HFF-Myc (cell line): ENCODE results near the gene AKT2.

Experiments
- DNase-seq: peaks from one replicate; pipeline ENCODE4 v3.0.0-alpha.2; 2011; ENCODE audit warnings: low read depth; ENCODE audit errors: extremely low read depth
- H3K4me3 ChIP-seq: replicated peaks from 2 replicates; pipeline ENCODE4 v1.5.1; 2011; ENCODE audit warnings: low read depth, mild to moderate bottlenecking, control low read depth, low read length
- CTCF ChIP-seq: IDR thresholded peaks from 2 replicates; pipeline ENCODE4 v1.5.1; 2012; ENCODE audit warnings: mild to moderate bottlenecking, low read depth, low read length, control low read depth; ENCODE audit errors: missing control alignments

The AKT2 gene

GRCh38 chr19:40214936-40215335, 70.2 kb downstream of the AKT2 start:
- no peak for DNase-seq
- no peak overlapping the region for H3K4me3 ChIP-seq
- no peak for TF ChIP-seq CTCF

GRCh38 chr19:40213882-40214570, 71.1 kb downstream of the AKT2 start:
- no peak for DNase-seq
- no peak overlapping the region for H3K4me3 ChIP-seq
- TF ChIP-seq CTCF, result no peak

GRCh38 chr19:40213251-40213829, 71.8 kb downstream of the AKT2 start:
- TF ChIP-seq CTCF, result no peak
- no peak overlapping the region for H3K4me3 ChIP-seq
- DNase-seq, result no peak

GRCh38 chr19:40210889-40211288, 74.3 kb downstream of the AKT2 start:
- TF ChIP-seq CTCF, result no peak
- H3K4me3 ChIP-seq, result no peak overlapping the region
- no peak for DNase-seq

- TF ChIP-seq CTCF, result no peak
Measured at GRCh38 chr19:40208602-40209001, 76.5 kb downstream of the AKT2 start.

GRCh38 chr19:40205760-40206159, 79.4 kb downstream of the AKT2 start:
- no peak for DNase-seq
- no peak for TF ChIP-seq CTCF
- no peak overlapping the region for H3K4me3 ChIP-seq

More at GRCh38 chr19:40208602-40209001, 76.5 kb downstream of the AKT2 start:
- H3K4me3 ChIP-seq, result no peak overlapping the region
- DNase-seq, result no peak

GRCh38 chr19:40204381-40204780, 80.8 kb downstream of the AKT2 start:
- H3K4me3 ChIP-seq, result no peak overlapping the region
- no peak for TF ChIP-seq CTCF
- no peak for DNase-seq
